Stomach (tissue), 4 donors: ENCODE measurements around the gene CHST11.

ENCODE experiments used
- CTCF ChIP-seq, 7 experiments: fragments of 450-650 bp in 4 of 7; fragments of 200-600 bp in 3 of 7; sonication (generic) in 3 of 7; IDR thresholded peaks; one replicate each; pipeline ENCODE4 v1.5.1; 2016 to 2019; ENCODE audit warnings: antibody characterized with exemption in 7 of 7, control low read depth in 2 of 7, mild to moderate bottlenecking in 1 of 7
- POLR2AphosphoS5 ChIP-seq, 3 donors: sonication (generic); formaldehyde crosslinking; IDR thresholded peaks; one replicate each; pipeline ENCODE4 v1.6.1; 2016; ENCODE audit warnings: antibody characterized with exemption in 3 of 3

- TF ChIP-seq CTCF (IDR thresholded peaks at IDR 0.05) (no peak), POLR2AphosphoS5 (IDR thresholded peaks at IDR 0.05) (no peak)
These were observed 94.7 kb downstream of the CHST11 start for GRCh38 chr12:104551313-104551931.
